Naive B cell (primary cell): ENCODE results near the gene SDK1. TPM values are rescaled to one million over a fixed set of nuclear protein-coding genes. Genes with fewer than 3 reads are reported as not detected.
"Not testable (repeated sequence)": the region's sequence is repeated elsewhere in the genome, so short reads cannot be mapped to it uniquely, and the experiment has no call there.

Source experiments
- ATAC-seq, 2 donors: fragments of 150-1000 bp; cut with Tn5 transposase; 2 replicates each; pipeline ENCODE4 v1.10.0; 2021; ENCODE audit warnings: low read depth in 2 of 2, mild to moderate bottlenecking in 2 of 2, moderate library complexity in 2 of 2
- DNase-seq: peaks from one replicate; pipeline ENCODE4 v3.0.0; 2022
- H3K27ac Mint-ChIP-seq, 6 donors: one replicate each; pipeline ENCODE4 v1.8.0; 2020 to 2022; ENCODE audit warnings: mild to moderate bottlenecking in 6 of 6, mixed read lengths in 6 of 6, moderate library complexity in 5 of 6, inconsistent platforms in 2 of 6
- H3K27me3 Mint-ChIP-seq, 3 donors: one replicate each; pipeline ENCODE4 v1.8.0; 2021 to 2022; ENCODE audit warnings: mixed read lengths in 3 of 3, mild to moderate bottlenecking in 1 of 3
- H3K36me3 Mint-ChIP-seq, 2 donors: one replicate each; pipeline ENCODE4 v1.8.0; 2020 to 2022; ENCODE audit warnings: mixed read lengths in 2 of 2, inconsistent platforms in 1 of 2, mild to moderate bottlenecking in 1 of 2
- H3K4me1 Mint-ChIP-seq, 3 donors: one replicate each; pipeline ENCODE4 v1.8.0; 2020 to 2022; ENCODE audit warnings: mixed read lengths in 3 of 3, inconsistent platforms in 1 of 3, mild to moderate bottlenecking in 1 of 3, moderate library complexity in 1 of 3
- H3K4me3 Mint-ChIP-seq, 8 donors: one replicate each; pipeline ENCODE4 v1.8.0; 2020 to 2022; ENCODE audit warnings: mild to moderate bottlenecking in 8 of 8, mixed read lengths in 8 of 8, moderate library complexity in 8 of 8, inconsistent platforms in 2 of 8
- H3K9me3 Mint-ChIP-seq, 7 donors: one replicate each; pipeline ENCODE4 v1.8.0; 2020 to 2022; ENCODE audit warnings: mixed read lengths in 7 of 7, mild to moderate bottlenecking in 5 of 7, inconsistent platforms in 2 of 7, moderate library complexity in 1 of 7
- polyA plus RNA-seq, 6 donors: library from polyadenylated mRNA; unstranded; fragments of 300-500 nt; fragmentation: Illumina TruSeq; gene quantifications; one replicate each; pipeline ENCODE4 v1.2.3, GENCODE V29; 2021; ENCODE audit warnings: low read depth in 6 of 6

SDK1 gene
- polyA plus RNA-seq, 6 donors from 2014 or later = 0.15 to 0.60 (median 0.38) TPM; not detected in 2

- Mint-ChIP-seq H3K4me1 (peaks cover 0 to 7% (median 4%) of the 10 kb centered on the region in 3 donors), H3K27ac (no peak overlapping the region), H3K4me3 (peak overlapping the region in 1 of 8 donors; percentile 70), H3K36me3 (peaks cover 0 to 11% of the 10 kb centered on the region in 2 donors), H3K9me3 (peaks cover 9 to 26% (median 15%) of the 10 kb centered on the region in 7 donors), H3K27me3 (no peaks in the 10 kb centered on the region)
- ATAC-seq = no peak
- DNase-seq = no peak
Observed at GRCh38 chr7:4244041-4244440, 943.0 kb downstream of the SDK1 start.

DNA sequence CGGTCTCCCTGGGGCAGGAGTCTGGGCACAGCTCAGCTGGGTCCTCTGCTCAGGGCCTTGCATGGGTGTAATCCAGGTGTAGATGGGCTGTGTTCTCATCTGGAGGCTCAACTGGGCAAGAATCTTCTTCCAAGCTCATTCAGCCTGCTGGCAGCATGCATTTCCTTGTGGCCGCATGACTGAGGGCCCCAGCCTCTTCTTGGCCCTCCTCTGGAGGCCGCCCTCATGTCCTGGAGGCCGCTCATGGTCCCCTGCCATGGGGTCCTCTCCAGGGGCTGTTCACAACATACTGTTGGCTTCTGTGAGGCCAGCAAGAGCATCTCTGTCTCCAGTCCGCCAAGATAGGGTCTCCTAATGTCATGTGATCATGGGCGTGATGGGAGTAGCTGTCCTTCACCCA is 943.6 kb downstream of the SDK1 start:
- ATAC-seq (no peak), DNase-seq (no peak)
- H3K27ac Mint-ChIP-seq = no peak overlapping the region

DNA sequence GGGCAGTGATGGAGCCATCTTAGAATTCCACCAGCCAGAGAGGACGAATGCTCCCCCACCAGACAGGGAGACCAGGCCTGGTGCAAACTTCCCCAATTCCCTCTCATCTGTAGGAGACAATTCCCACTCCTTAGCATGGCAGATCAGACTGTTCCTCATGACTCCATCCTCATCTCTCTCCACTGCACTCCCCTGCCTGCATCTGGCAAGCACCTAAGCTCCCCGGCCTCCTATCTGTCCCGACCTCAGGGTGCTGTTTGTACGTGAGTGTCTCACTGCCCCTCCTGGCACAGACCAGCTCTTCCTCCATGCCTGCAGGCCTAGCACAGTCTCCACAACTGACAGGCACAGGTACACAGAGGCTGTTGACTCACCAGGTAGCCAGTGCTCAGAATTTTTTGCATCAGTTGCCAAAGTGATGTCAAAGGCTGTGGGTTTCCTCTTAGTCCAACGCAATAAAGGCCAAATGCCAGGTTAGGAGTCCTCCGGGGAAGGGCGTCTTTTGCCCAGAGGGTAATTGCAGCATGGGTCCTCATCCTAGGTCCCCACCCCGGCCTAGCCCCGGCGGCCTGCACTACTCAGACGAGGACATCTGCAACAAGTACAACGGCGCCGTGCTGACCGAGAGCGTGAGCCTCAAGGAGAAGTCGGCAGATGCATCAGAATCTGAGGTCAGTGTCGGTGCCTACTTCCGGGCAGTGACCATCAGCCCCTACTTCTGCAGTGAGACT is 944.2 kb downstream of the SDK1 start:
- Mint-ChIP-seq H3K27ac (no peak overlapping the region), H3K27me3 (no peaks in the 10 kb centered on the region), H3K36me3 (peaks cover 0 to 11% of the 10 kb centered on the region in 2 donors), H3K9me3 (peaks cover 13 to 31% (median 16%) of the 10 kb centered on the region in 7 donors), H3K4me3 (no peak overlapping the region), H3K4me1 (peaks cover 0 to 5% (median 3%) of the 10 kb centered on the region in 3 donors)
- ATAC-seq (no peak), DNase-seq (no peak)

More for the DNA sequence above, 943.6 kb downstream of the SDK1 start:
- H3K9me3 Mint-ChIP-seq = peaks cover 13 to 26% (median 15%) of the 10 kb centered on the region in 7 donors
- H3K4me1 Mint-ChIP-seq = peaks cover 0 to 7% (median 4%) of the 10 kb centered on the region in 3 donors
- peaks cover 0 to 11% of the 10 kb centered on the region in 2 donors for H3K36me3 Mint-ChIP-seq
- no peak overlapping the region for H3K4me3 Mint-ChIP-seq
- no peaks in the 10 kb centered on the region for H3K27me3 Mint-ChIP-seq

GRCh38 chr7:4245866-4246470 is 944.9 kb downstream of the SDK1 start:
- DNase-seq = no peak
- Mint-ChIP-seq H3K9me3 (peaks cover 15 to 38% (median 19%) of the 10 kb centered on the region in 7 donors), H3K27ac (no peak overlapping the region), H3K4me1 (no peaks in the 10 kb centered on the region), H3K4me3 (no peak overlapping the region), H3K27me3 (no peaks in the 10 kb centered on the region), H3K36me3 (peaks cover 0 to 14% of the 10 kb centered on the region in 2 donors)
- no peak for ATAC-seq

DNA sequence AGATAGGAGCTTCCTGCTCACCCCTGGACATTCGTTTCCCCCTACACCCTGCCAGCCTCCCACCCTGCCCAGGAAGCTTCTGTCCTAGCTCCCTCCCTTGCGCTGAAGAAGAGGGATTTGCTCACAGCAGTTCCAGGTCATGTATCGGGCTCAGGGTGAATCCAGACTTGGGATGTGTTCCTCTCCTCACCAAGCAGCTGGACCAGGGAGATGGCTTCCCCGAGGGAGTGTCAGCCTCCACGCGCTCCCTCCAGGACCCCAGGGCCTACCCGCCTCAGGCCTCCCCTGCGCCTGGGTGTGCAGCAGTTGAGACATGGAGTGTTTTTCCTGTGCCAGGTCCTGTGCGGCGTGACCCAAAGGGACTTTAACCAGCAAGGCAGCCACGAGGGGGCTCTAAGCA is 945.5 kb downstream of the SDK1 start:
- Mint-ChIP-seq H3K9me3 (peaks cover 20 to 43% (median 23%) of the 10 kb centered on the region in 7 donors), H3K27ac (no peak overlapping the region), H3K36me3 (peaks cover 0 to 19% of the 10 kb centered on the region in 2 donors), H3K4me1 (no peaks in the 10 kb centered on the region), H3K4me3 (no peak overlapping the region), H3K27me3 (no peaks in the 10 kb centered on the region)
- no peak for DNase-seq
- no peak for ATAC-seq

- Mint-ChIP-seq H3K27ac (peak overlapping the region in 1 of 6 donors; percentile 44), H3K4me1 (no peaks in the 10 kb centered on the region), H3K36me3 (peaks cover 0 to 19% of the 10 kb centered on the region in 2 donors), H3K9me3 (peaks cover 21 to 49% (median 26%) of the 10 kb centered on the region in 7 donors), H3K27me3 (no peaks in the 10 kb centered on the region), H3K4me3 (no peak overlapping the region)
- DNase-seq (no peak), ATAC-seq (no peak)
Observed at GRCh38 chr7:4247106-4247876, 946.2 kb downstream of the SDK1 start.

- peaks cover 0 to 19% of the 10 kb centered on the region in 2 donors for H3K36me3 Mint-ChIP-seq
- H3K4me1 Mint-ChIP-seq = no peaks in the 10 kb centered on the region
- H3K4me3 Mint-ChIP-seq = no peak overlapping the region
- H3K27me3 Mint-ChIP-seq = no peaks in the 10 kb centered on the region
- DNase-seq (no peak), ATAC-seq (no peak)
- peaks cover 23 to 54% (median 30%) of the 10 kb centered on the region in 7 donors for H3K9me3 Mint-ChIP-seq
- H3K27ac Mint-ChIP-seq = peak overlapping the region in 1 of 6 donors; percentile 83
Observed at GRCh38 chr7:4248295-4248694, 947.2 kb downstream of the SDK1 start.

GRCh38 chr7:4249241-4249640 is 948.2 kb downstream of the SDK1 start:
- H3K27me3 Mint-ChIP-seq = no peaks in the 10 kb centered on the region
- H3K36me3 Mint-ChIP-seq = peaks cover 0 to 19% of the 10 kb centered on the region in 2 donors
- no peaks in the 10 kb centered on the region for H3K4me1 Mint-ChIP-seq
- DNase-seq = no peak
- H3K27ac Mint-ChIP-seq = no peak overlapping the region
- ATAC-seq = no peak
- peaks cover 27 to 60% (median 30%) of the 10 kb centered on the region in 7 donors for H3K9me3 Mint-ChIP-seq
- no peak overlapping the region for H3K4me3 Mint-ChIP-seq

- Mint-ChIP-seq H3K4me1 (no peaks in the 10 kb centered on the region), H3K4me3 (no peak overlapping the region), H3K9me3 (peaks cover 17 to 63% (median 32%) of the 10 kb centered on the region in 7 donors), H3K27ac (no peak overlapping the region), H3K36me3 (peaks cover 0 to 18% of the 10 kb centered on the region in 2 donors), H3K27me3 (peaks cover 0 to 6% (median 0%) of the 10 kb centered on the region in 3 donors)
- no peak for ATAC-seq
- no peak for DNase-seq
Observed at GRCh38 chr7:4255336-4255735, 954.3 kb downstream of the SDK1 start.

- Mint-ChIP-seq H3K27me3 (peaks cover 0 to 6% (median 0%) of the 10 kb centered on the region in 3 donors), H3K4me3 (no peak overlapping the region), H3K9me3 (peaks cover 11 to 53% (median 27%) of the 10 kb centered on the region in 7 donors), H3K27ac (no peak overlapping the region), H3K4me1 (no peaks in the 10 kb centered on the region), H3K36me3 (peaks cover 0 to 12% of the 10 kb centered on the region in 2 donors)
- ATAC-seq (no peak), DNase-seq (no peak)
Observed at GRCh38 chr7:4256286-4256685, 955.2 kb downstream of the SDK1 start.

DNA sequence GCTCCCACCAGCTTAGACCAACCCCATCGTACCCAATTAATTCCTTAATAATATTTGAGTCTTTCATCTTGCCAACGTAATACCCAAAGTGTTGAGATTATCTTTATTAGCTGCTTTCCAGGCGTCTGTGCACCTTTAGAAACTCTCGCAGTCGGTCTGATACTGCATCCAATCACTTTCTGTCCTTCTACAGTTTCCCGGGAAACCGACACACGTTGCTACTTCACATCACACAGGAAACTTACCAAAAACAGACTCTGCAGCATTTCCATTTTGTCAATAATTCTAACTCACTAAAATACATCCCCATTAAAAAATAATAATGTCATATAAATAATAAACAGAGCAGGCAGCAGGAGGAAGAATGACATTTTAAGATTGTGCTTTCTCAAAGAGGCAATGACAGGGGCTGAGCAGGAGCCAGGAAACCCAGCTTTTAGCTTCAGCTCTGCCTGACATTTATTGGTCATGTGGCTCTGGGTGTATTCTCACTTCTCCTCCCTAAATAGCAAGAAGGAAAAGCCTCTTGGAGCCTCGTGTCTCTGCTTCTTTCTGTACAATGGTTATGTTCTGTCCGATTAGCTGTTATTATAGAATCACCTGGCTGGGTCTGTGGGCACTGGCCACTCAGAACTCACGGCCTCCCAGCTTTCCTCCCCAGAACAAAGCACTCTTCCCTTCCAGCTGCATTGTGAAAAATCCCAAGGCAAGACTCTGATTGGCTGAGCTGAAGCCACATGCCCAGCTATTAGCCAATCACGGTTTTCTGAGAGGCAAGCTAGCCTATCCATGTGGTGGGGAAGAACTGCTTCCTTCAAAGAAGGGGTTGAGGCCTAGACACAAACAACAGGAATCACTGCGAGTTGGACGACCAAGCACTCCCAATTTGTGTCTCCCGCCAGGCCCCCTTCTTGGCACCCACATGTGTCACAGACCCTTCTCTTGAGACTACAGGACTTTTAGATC is 956.4 kb downstream of the SDK1 start:
- no peak overlapping the region for H3K4me3 Mint-ChIP-seq
- peaks cover 0 to 10% of the 10 kb centered on the region in 2 donors for H3K36me3 Mint-ChIP-seq
- no peaks in the 10 kb centered on the region for H3K4me1 Mint-ChIP-seq
- ATAC-seq (no peak), DNase-seq (no peak)
- peaks cover 10 to 44% (median 18%) of the 10 kb centered on the region in 7 donors for H3K9me3 Mint-ChIP-seq
- H3K27ac Mint-ChIP-seq = no peak overlapping the region
- H3K27me3 Mint-ChIP-seq = peaks cover 0 to 6% (median 0%) of the 10 kb centered on the region in 3 donors

DNA sequence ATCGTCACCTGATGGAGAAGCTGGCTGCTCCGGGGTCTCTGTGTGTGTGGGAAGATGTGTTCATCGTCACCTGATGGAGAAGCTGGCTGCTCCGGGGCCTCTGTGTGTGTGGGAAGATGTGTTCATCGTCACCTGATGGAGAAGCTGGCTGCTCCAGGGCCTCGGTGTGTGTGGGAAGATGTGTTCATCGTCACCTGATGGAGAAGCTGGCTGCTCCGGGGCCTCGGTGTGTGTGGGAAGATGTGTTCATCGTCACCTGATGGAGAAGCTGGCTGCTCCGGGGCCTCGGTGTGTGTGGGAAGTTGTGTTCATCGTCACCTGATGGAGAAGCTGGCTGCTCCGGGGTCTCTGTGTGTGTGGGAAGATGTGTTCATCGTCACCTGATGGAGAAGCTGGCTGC is 959.1 kb downstream of the SDK1 start:
- Mint-ChIP-seq H3K36me3 (peaks cover 0 to 10% of the 10 kb centered on the region in 2 donors), H3K9me3 (peaks cover 2 to 23% (median 8%) of the 10 kb centered on the region in 7 donors)
- not testable (repeated sequence) for H3K4me1 Mint-ChIP-seq, H3K27ac Mint-ChIP-seq, ATAC-seq, DNase-seq, H3K27me3 Mint-ChIP-seq, H3K4me3 Mint-ChIP-seq
